Prostate gland (tissue), 2 donors: ENCODE measurements around the gene DPEP1.

Source experiments
- POLR2A ChIP-seq: fragments of 450-650 bp; IDR thresholded peaks from one replicate; pipeline ENCODE4 v1.6.1; 2016; ENCODE audit warnings: antibody characterized with exemption, mild to moderate bottlenecking
- TF ChIP-seq, protein P1 (sequence below), 4 experiments: fragments of 200-600 bp in 2 of 4; fragments of 450-650 bp in 2 of 4; sonication (generic) in 2 of 4; IDR thresholded peaks; 1 replicate in 3 of 4; 2 replicates in 1 of 4; pipeline ENCODE4 v1.5.1; 2016 to 2019; ENCODE audit warnings: antibody characterized with exemption in 4 of 4, mild to moderate bottlenecking in 2 of 4, moderate library complexity in 2 of 4

- TF ChIP-seq, protein P1, sequence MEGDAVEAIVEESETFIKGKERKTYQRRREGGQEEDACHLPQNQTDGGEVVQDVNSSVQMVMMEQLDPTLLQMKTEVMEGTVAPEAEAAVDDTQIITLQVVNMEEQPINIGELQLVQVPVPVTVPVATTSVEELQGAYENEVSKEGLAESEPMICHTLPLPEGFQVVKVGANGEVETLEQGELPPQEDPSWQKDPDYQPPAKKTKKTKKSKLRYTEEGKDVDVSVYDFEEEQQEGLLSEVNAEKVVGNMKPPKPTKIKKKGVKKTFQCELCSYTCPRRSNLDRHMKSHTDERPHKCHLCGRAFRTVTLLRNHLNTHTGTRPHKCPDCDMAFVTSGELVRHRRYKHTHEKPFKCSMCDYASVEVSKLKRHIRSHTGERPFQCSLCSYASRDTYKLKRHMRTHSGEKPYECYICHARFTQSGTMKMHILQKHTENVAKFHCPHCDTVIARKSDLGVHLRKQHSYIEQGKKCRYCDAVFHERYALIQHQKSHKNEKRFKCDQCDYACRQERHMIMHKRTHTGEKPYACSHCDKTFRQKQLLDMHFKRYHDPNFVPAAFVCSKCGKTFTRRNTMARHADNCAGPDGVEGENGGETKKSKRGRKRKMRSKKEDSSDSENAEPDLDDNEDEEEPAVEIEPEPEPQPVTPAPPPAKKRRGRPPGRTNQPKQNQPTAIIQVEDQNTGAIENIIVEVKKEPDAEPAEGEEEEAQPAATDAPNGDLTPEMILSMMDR (IDR thresholded peaks at IDR 0.05), result no peak
- no peak for TF ChIP-seq POLR2A
These were observed 565 bp downstream of the DPEP1 start for GRCh38 chr16:89613954-89614459.
